ENCODE data around the gene HCFC1.

The HCFC1 gene

GRCh38 chrX:153947009-153947769 is 24.4 kb downstream of the HCFC1 start:
- Histone ChIP-seq H3K9ac (ENCODE audit: low read depth, low read length, poor library complexity) (no peak overlapping the region), H3K79me1 (ENCODE audit: low read depth, low read length) (peaks cover 2% of the 10 kb centered on the region), H2BK120ac (ENCODE audit: low read depth, low read length) (no peak overlapping the region), H2AK5ac (ENCODE audit: low read depth, low read length) (peak overlapping the region; percentile 46), H2AFZ (ENCODE audit: low read length) (no peak overlapping the region), H3K4me1 (ENCODE audit: control insufficient read depth in 2 of 2, insufficient read depth in 1 of 2, low read depth in 1 of 2, low read length in 2 of 2) (peaks cover 12 to 19% of the 10 kb centered on the region in 2 donors), H3K4ac (ENCODE audit: low read length) (no peak overlapping the region), H4K8ac (ENCODE audit: low read depth, low read length) (no peak overlapping the region), H3K4me2 (ENCODE audit: insufficient read depth, low read length, poor library complexity, severe bottlenecking) (no peak overlapping the region), H2BK5ac (ENCODE audit: low read length) (no peak overlapping the region), H3K14ac (ENCODE audit: low read length) (no peak overlapping the region), H2BK15ac (ENCODE audit: low read length) (no peak overlapping the region), H3K9me3 (replicated peaks in 1 of 2; ENCODE audit: control insufficient read depth in 2 of 2, insufficient read depth in 1 of 2, low read depth in 1 of 2, low read length in 2 of 2) (no peaks in the 10 kb centered on the region), H3K18ac (ENCODE audit: low read length) (peak overlapping the region; percentile 38), H2BK12ac (ENCODE audit: low read length) (no peak overlapping the region), H3K27ac (replicated peaks; ENCODE audit: low read length) (peak overlapping the region; percentile 94), H3K27me3 (ENCODE audit: control insufficient read depth in 3 of 3, insufficient read depth in 3 of 3, low read depth in 1 of 3, low read length in 3 of 3) (peaks cover 0 to 5% (median 0%) of the 10 kb centered on the region in 3 experiments), H3K36me3 (replicated peaks in 1 of 2; ENCODE audit: control insufficient read depth in 2 of 2, insufficient read depth in 2 of 2, low read length in 2 of 2) (peaks cover 17 to 46% of the 10 kb centered on the region in 2 donors), H3K23ac (ENCODE audit: low read depth, low read length, poor library complexity) (no peak overlapping the region), H3K4me3 (ENCODE audit: low read length in 2 of 2) (no peak overlapping the region), H4K91ac (ENCODE audit: low read depth, low read length, poor library complexity) (no peak overlapping the region)
- no CpG with 5 or more reads among the region's 19 CpGs for WGBS, 2 donors (ENCODE audit: extremely low coverage in 2 of 2, insufficient read length in 2 of 2, insufficient replicate concordance in 1 of 2)
- peak; percentile 56 for DNase-seq (ENCODE audit: low spot score)

- Histone ChIP-seq H3K4me1 (ENCODE audit: control insufficient read depth in 2 of 2, insufficient read depth in 1 of 2, low read depth in 1 of 2, low read length in 2 of 2) (peaks cover 12 to 25% of the 10 kb centered on the region in 2 donors), H3K4ac (ENCODE audit: low read length) (no peak overlapping the region), H4K91ac (ENCODE audit: low read depth, low read length, poor library complexity) (no peak overlapping the region), H3K9me3 (replicated peaks in 1 of 2; ENCODE audit: control insufficient read depth in 2 of 2, insufficient read depth in 1 of 2, low read depth in 1 of 2, low read length in 2 of 2) (no peaks in the 10 kb centered on the region), H2BK120ac (ENCODE audit: low read depth, low read length) (no peak overlapping the region), H4K8ac (ENCODE audit: low read depth, low read length) (no peak overlapping the region), H3K23ac (ENCODE audit: low read depth, low read length, poor library complexity) (no peak overlapping the region), H3K36me3 (replicated peaks in 1 of 2; ENCODE audit: control insufficient read depth in 2 of 2, insufficient read depth in 2 of 2, low read length in 2 of 2) (peaks cover 10 to 37% of the 10 kb centered on the region in 2 donors), H2AFZ (ENCODE audit: low read length) (no peak overlapping the region), H3K27ac (replicated peaks; ENCODE audit: low read length) (no peak overlapping the region), H3K18ac (ENCODE audit: low read length) (no peak overlapping the region), H2BK12ac (ENCODE audit: low read length) (no peak overlapping the region), H3K14ac (ENCODE audit: low read length) (no peak overlapping the region), H3K4me3 (ENCODE audit: low read length in 2 of 2) (no peak overlapping the region), H3K27me3 (ENCODE audit: control insufficient read depth in 3 of 3, insufficient read depth in 3 of 3, low read depth in 1 of 3, low read length in 3 of 3) (peaks cover 0 to 5% (median 0%) of the 10 kb centered on the region in 3 experiments), H2AK5ac (ENCODE audit: low read depth, low read length) (peak overlapping the region; percentile 46), H3K9ac (ENCODE audit: low read depth, low read length, poor library complexity) (no peak overlapping the region), H3K79me1 (ENCODE audit: low read depth, low read length) (peaks cover 2% of the 10 kb centered on the region), H2BK5ac (ENCODE audit: low read length) (no peak overlapping the region), H2BK15ac (ENCODE audit: low read length) (no peak overlapping the region), H3K4me2 (ENCODE audit: insufficient read depth, low read length, poor library complexity, severe bottlenecking) (no peak overlapping the region)
- WGBS, 2 donors (ENCODE audit: extremely low coverage in 2 of 2, insufficient read length in 2 of 2, insufficient replicate concordance in 1 of 2) = no CpG with 5 or more reads among the region's 24 CpGs
- no peak for DNase-seq (ENCODE audit: low spot score)
These were observed 25.4 kb downstream of the HCFC1 start for GRCh38 chrX:153945956-153946943.

DNA sequence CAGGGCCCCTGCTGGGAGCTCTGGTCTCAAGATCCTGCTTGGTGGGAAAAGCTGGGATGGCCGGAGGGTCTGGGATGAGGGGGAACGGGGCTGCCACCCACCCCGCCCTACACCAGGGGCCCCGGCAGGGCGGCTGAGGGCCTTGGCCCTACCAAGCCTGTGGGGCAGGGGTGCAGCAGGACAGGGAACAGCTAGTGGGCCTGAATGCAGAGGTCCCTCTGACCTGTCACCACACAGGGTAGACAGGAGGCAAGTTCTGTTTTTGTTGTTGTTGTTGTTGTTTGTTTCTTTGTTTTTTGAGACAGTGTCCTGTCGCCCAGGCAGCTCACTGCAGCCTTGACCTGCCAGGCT is 26.8 kb downstream of the HCFC1 start:
- no CpG with 5 or more reads among the region's 6 CpGs for WGBS, 2 donors (ENCODE audit: extremely low coverage in 2 of 2, insufficient read length in 2 of 2, insufficient replicate concordance in 1 of 2)
- Histone ChIP-seq H3K18ac (ENCODE audit: low read length) (no peak overlapping the region), H3K9ac (ENCODE audit: low read depth, low read length, poor library complexity) (no peak overlapping the region), H2BK5ac (ENCODE audit: low read length) (no peak overlapping the region), H3K27ac (replicated peaks; ENCODE audit: low read length) (no peak overlapping the region), H3K23ac (ENCODE audit: low read depth, low read length, poor library complexity) (no peak overlapping the region), H2AFZ (ENCODE audit: low read length) (peak overlapping the region; percentile 75), H3K4me1 (ENCODE audit: control insufficient read depth in 2 of 2, insufficient read depth in 1 of 2, low read depth in 1 of 2, low read length in 2 of 2) (peaks cover 12 to 27% of the 10 kb centered on the region in 2 donors), H2BK12ac (ENCODE audit: low read length) (no peak overlapping the region), H2BK120ac (ENCODE audit: low read depth, low read length) (no peak overlapping the region), H3K4ac (ENCODE audit: low read length) (no peak overlapping the region), H3K36me3 (replicated peaks in 1 of 2; ENCODE audit: control insufficient read depth in 2 of 2, insufficient read depth in 2 of 2, low read length in 2 of 2) (peaks cover 4 to 22% of the 10 kb centered on the region in 2 donors), H3K4me3 (ENCODE audit: low read length in 2 of 2) (no peak overlapping the region), H4K91ac (ENCODE audit: low read depth, low read length, poor library complexity) (no peak overlapping the region), H3K9me3 (replicated peaks in 1 of 2; ENCODE audit: control insufficient read depth in 2 of 2, insufficient read depth in 1 of 2, low read depth in 1 of 2, low read length in 2 of 2) (no peaks in the 10 kb centered on the region), H4K8ac (ENCODE audit: low read depth, low read length) (no peak overlapping the region), H3K27me3 (ENCODE audit: control insufficient read depth in 3 of 3, insufficient read depth in 3 of 3, low read depth in 1 of 3, low read length in 3 of 3) (peaks cover 0 to 8% (median 0%) of the 10 kb centered on the region in 3 experiments), H3K79me1 (ENCODE audit: low read depth, low read length) (no peaks in the 10 kb centered on the region), H3K4me2 (ENCODE audit: insufficient read depth, low read length, poor library complexity, severe bottlenecking) (no peak overlapping the region), H2AK5ac (ENCODE audit: low read depth, low read length) (no peak overlapping the region), H3K14ac (ENCODE audit: low read length) (no peak overlapping the region), H2BK15ac (ENCODE audit: low read length) (no peak overlapping the region)
- no peak for DNase-seq (ENCODE audit: low spot score)
